ENCODE results near the gene LAYN. TPM values are rescaled to one million over a fixed set of nuclear protein-coding genes. Genes with fewer than 3 reads are reported as not detected.
A peak's percentile ranks its signal among the peaks of the same experiment; 100 is the strongest.

Gene LAYN
- total and polyA plus RNA-seq, 9 of the 15 experiments (the other 6 are each of a cell fraction or from before 2014, with no cell fraction given), result not detected

- in situ Hi-C loops (cut with MboI), result loop anchor here (5.0 to 10.0 kb wide), 4 partner anchors 173 to 620 kb away; partner anchors contain the start of gene PTS
- DNase-seq (ENCODE audit: extremely low read depth in 1 of 4, low spot score in 3 of 4), result peak; percentile 39 to 66 (median 48)
- ATAC-seq, result peak; percentile 10; the same call in 1 of the 3 replicates
- H3K9ac ChIP-seq (ENCODE audit: insufficient read depth in 1 of 2, low read depth in 2 of 2, low read length in 2 of 2), result peak overlapping the region in 1 of 2 experiments; percentile 50; a peak in 2 of 4 replicates
- H3K4me1 ChIP-seq (replicated peaks in 1 of 2; ENCODE audit: control insufficient read depth in 2 of 2, insufficient read depth in 2 of 2, low read length in 2 of 2), result peaks cover 12 to 17% of the 10 kb centered on the region in 2 experiments; a peak in 4 of 5 replicates
- 0 out of 2 replicates have a peak, but pooled peaks cover 4% of the 10 kb centered on the region for H4K20me1 ChIP-seq (replicated peaks; ENCODE audit: control insufficient read depth, insufficient read depth, low read length)
- no peaks in the 10 kb centered on the region for H3K9me1 ChIP-seq (ENCODE audit: control insufficient read depth, insufficient read depth, low read length)
- ChIA-PET CTCF (ENCODE audit: low intra/inter-chr PET ratio) (interaction anchor here (1.1 to 5.8 kb wide), 4 partner anchors 162 to 676 kb away, joined by 3 to 38 read pairs (median 6); partner anchors contain the start of gene PPP2R1B), POLR2A (interaction anchor here (0.7 to 1.3 kb wide), 5 partner anchors 13 to 172 kb away, joined by 3 to 4 read pairs (median 3); partner anchors contain the start of gene PPP2R1B)
- H3K4me3 ChIP-seq, result peak overlapping the region; percentile 25
- no peaks in the 10 kb centered on the region for H3K27me3 ChIP-seq (ENCODE audit: control insufficient read depth in 2 of 2, insufficient read depth in 2 of 2, low read length in 2 of 2)
- peak overlapping the region; percentile 10; the same call in 1 of the 3 replicates for H3K27ac ChIP-seq (ENCODE audit: extremely low read depth, low read depth, low read length)
- H3K36me3 ChIP-seq (ENCODE audit: control insufficient read depth, insufficient read depth, low read length), result no peaks in the 10 kb centered on the region
- H3K79me2 ChIP-seq (ENCODE audit: control insufficient read depth, insufficient read depth, low read length), result peaks cover 52% of the 10 kb centered on the region
- peak overlapping the region; percentile 52; the same call in 1 of the 2 replicates for H2AFZ ChIP-seq (ENCODE audit: low read depth, low read length)
- WGBS (ENCODE audit: insufficient coverage, low coverage, missing lambda C conversion rate), result under 1% methylated on average over 7 of the region's 9 CpGs
- H3K9me3 ChIP-seq (replicated peaks; ENCODE audit: control insufficient read depth, insufficient read depth, low read depth, low read length), result no peaks in the 10 kb centered on the region
- no TSS peak for BruUV-seq (replicated peaks)
- peak overlapping the region; percentile 64 for H3K4me2 ChIP-seq (ENCODE audit: insufficient read depth, low read length)
- peak; percentile 46 for FAIRE-seq
- intact Hi-C loops (cut with micrococcal nuclease), result loop anchor here (5.0 to 10.0 kb wide), 4 partner anchors 37 to 680 kb away; no protein-coding TSS in a partner anchor
- TF ChIP-seq ZNF224 (CRISPR knock-in tag; IDR thresholded peaks at IDR 0.05), result 0 out of 2 replicates have a peak, but pooled peaks have one; percentile 84
- no peak for TF ChIP-seq ZNF24 (IDR thresholded peaks at IDR 0.05)
- peak; percentile 79 for TF ChIP-seq DACH1 (IDR thresholded peaks at IDR 0.05; ENCODE audit: partially characterized antibody)
- peak; percentile 41 to 57 for TF ChIP-seq RAD21 (CRISPR knock-in tag; conservative IDR thresholded peaks at IDR 0.05 in 1 of 2, IDR thresholded peaks at IDR 0.05 in 1 of 2)
- TF ChIP-seq ZNF592 (IDR thresholded peaks at IDR 0.05), result 0 out of 2 replicates have a peak, but pooled peaks have one; percentile 25
- TF ChIP-seq IRF1 (CRISPR knock-in tag; IDR thresholded peaks at IDR 0.05; ENCODE audit: borderline replicate concordance), result 0 out of 2 replicates have a peak, but pooled peaks have one; percentile 57
- no peak for TF ChIP-seq MBD2 (IDR thresholded peaks at IDR 0.05; ENCODE audit: borderline replicate concordance, low read depth)
- no peak for TF ChIP-seq PRDM10 (IDR thresholded peaks at IDR 0.05; ENCODE audit: partially characterized antibody)
- TF ChIP-seq ZNF263 (CRISPR knock-in tag; IDR thresholded peaks at IDR 0.05; ENCODE audit: borderline replicate concordance), result no peak
- TF ChIP-seq SAP30 (IDR thresholded peaks at IDR 0.05; ENCODE audit: borderline replicate concordance, insufficient read depth, low read depth, low read length, poor library complexity, severe bottlenecking), result no peak
These were observed 64.0 kb downstream of the LAYN start for GRCh38 chr11:111604392-111605009.

All from K562 (cell line).